GM18517 (cell line): ENCODE measurements around the gene EHBP1.

ENCODE experiments used
- ATAC-seq: cut with Tn5 transposase; IDR thresholded peaks from one replicate; pipeline ENCODE4 v1.9.1; 2021; ENCODE audit warnings: mild to moderate bottlenecking, moderate library complexity; ENCODE audit not compliant: unreplicated experiment

The EHBP1 gene

GRCh38 chr2:62774555-62775366 lies 69.2 kb downstream of the EHBP1 start:
- ATAC-seq = no peak

- ATAC-seq = no peak
These were observed 69.8 kb downstream of the EHBP1 start for GRCh38 chr2:62775367-62775668.

- ATAC-seq = no peak
These were observed 78.2 kb downstream of the EHBP1 start for GRCh38 chr2:62783679-62784078.

- ATAC-seq = no peak
These were observed 78.8 kb downstream of the EHBP1 start for GRCh38 chr2:62784341-62784740.

GRCh38 chr2:62785216-62785615 lies 79.7 kb downstream of the EHBP1 start:
- no peak for ATAC-seq

GRCh38 chr2:62785810-62786597 lies 80.5 kb downstream of the EHBP1 start:
- no peak for ATAC-seq

GRCh38 chr2:62787386-62787785 lies 81.9 kb downstream of the EHBP1 start:
- no peak for ATAC-seq

- no peak for ATAC-seq
These were observed 84.0 kb downstream of the EHBP1 start for GRCh38 chr2:62789518-62789917.

GRCh38 chr2:62789918-62790317 lies 84.4 kb downstream of the EHBP1 start:
- ATAC-seq = no peak

GRCh38 chr2:62792408-62792807 lies 86.9 kb downstream of the EHBP1 start:
- no peak for ATAC-seq

- ATAC-seq = no peak
These were observed 87.7 kb downstream of the EHBP1 start for GRCh38 chr2:62793213-62793612.

GRCh38 chr2:62794791-62795190 lies 89.3 kb downstream of the EHBP1 start:
- no peak for ATAC-seq

GRCh38 chr2:62795341-62795740 lies 89.8 kb downstream of the EHBP1 start:
- no peak for ATAC-seq

GRCh38 chr2:62797107-62797506 lies 91.6 kb downstream of the EHBP1 start:
- ATAC-seq = no peak

GRCh38 chr2:62800618-62801017 lies 95.1 kb downstream of the EHBP1 start:
- ATAC-seq = no peak

- no peak for ATAC-seq
These were observed 95.6 kb downstream of the EHBP1 start for GRCh38 chr2:62801110-62801509.

GRCh38 chr2:62801814-62802523 lies 96.5 kb downstream of the EHBP1 start:
- no peak for ATAC-seq

GRCh38 chr2:62803961-62804360 lies 98.4 kb downstream of the EHBP1 start:
- ATAC-seq = no peak

GRCh38 chr2:62806231-62806630 lies 100.7 kb downstream of the EHBP1 start:
- ATAC-seq = no peak

GRCh38 chr2:62808554-62808953 lies 103.0 kb downstream of the EHBP1 start:
- no peak for ATAC-seq

- ATAC-seq = no peak
These were observed 105.6 kb downstream of the EHBP1 start for GRCh38 chr2:62811086-62811485.

GRCh38 chr2:62811972-62812371 lies 106.5 kb downstream of the EHBP1 start:
- ATAC-seq = no peak
